A673 (cell line): ENCODE results near the gene TNFRSF4. TPM values are rescaled to one million over a fixed set of nuclear protein-coding genes. Genes with fewer than 3 reads are reported as not detected.

ENCODE experiments used
- BruUV-seq: library from RNA; stranded (reverse); fragments of 400-500 nt; replicated peaks from 2 replicates; lab custom pipeline; 2021; lab: Mats Ljungman, UMichigan
- CTCF ChIA-PET: fragments of 300-600 bp; sonication (Branson Sonifier 250); formaldehyde crosslinking; loops from one replicate; lab custom pipeline; 2022; ENCODE audit warnings: antibody characterized with exemption; lab: Charles Lee
- POLR2A ChIA-PET: fragments of 300-600 bp; sonication (Branson Sonifier 250); formaldehyde crosslinking; loops from one replicate; lab custom pipeline; 2022; ENCODE audit warnings: antibody characterized with exemption; ENCODE audit not compliant: low non-redundant PET; lab: Charles Lee
- DNase-seq: peaks from one replicate; pipeline ENCODE4 v3.0.0-alpha.2; 2015; ENCODE audit warnings: low spot score
- H3K27ac ChIP-seq: fragments of 200-600 bp; sonication (generic); 2 replicates; pipeline ENCODE4 v1.5.1; 2016; ENCODE audit warnings: mixed run types, low read depth, mild to moderate bottlenecking, mixed read lengths, antibody characterized with exemption, low read length; ENCODE audit not compliant: poor library complexity, severe bottlenecking
- H3K27me3 ChIP-seq: fragments of 200-600 bp; sonication (generic); replicated peaks from 2 replicates; pipeline ENCODE4 v1.6.1; 2017; ENCODE audit warnings: mixed run types, low read depth, mild to moderate bottlenecking, mixed read lengths, antibody characterized with exemption, low read length; ENCODE audit not compliant: insufficient read depth, poor library complexity
- H3K36me3 ChIP-seq: fragments of 200-600 bp; sonication (generic); 2 replicates; pipeline ENCODE4 v1.6.1; 2016; ENCODE audit warnings: mixed run types, mild to moderate bottlenecking, mixed read lengths, antibody characterized with exemption, low read length; ENCODE audit not compliant: insufficient read depth, poor library complexity, severe bottlenecking
- H3K4me1 ChIP-seq: fragments of 200-600 bp; sonication (generic); 2 replicates; pipeline ENCODE4 v1.6.1; 2017; ENCODE audit warnings: mixed run types, mild to moderate bottlenecking, mixed read lengths, antibody characterized with exemption, low read length; ENCODE audit not compliant: insufficient read depth, poor library complexity, severe bottlenecking
- H3K4me3 ChIP-seq: fragments of 200-600 bp; sonication (generic); 2 replicates; pipeline ENCODE4 v1.5.1; 2016; ENCODE audit warnings: low read depth, mixed run types, mild to moderate bottlenecking, mixed read lengths, low read length; ENCODE audit not compliant: poor library complexity, severe bottlenecking
- H3K9me3 ChIP-seq: fragments of 200-600 bp; sonication (generic); 2 replicates; pipeline ENCODE4 v1.6.1; 2016; ENCODE audit warnings: mixed run types, low read depth, mild to moderate bottlenecking, mixed read lengths, antibody characterized with exemption, low read length; ENCODE audit not compliant: poor library complexity, severe bottlenecking
- CTCF ChIP-seq: fragments of 300-800, 200-600 bp; sonication (generic); conservative IDR thresholded peaks from 2 replicates; pipeline ENCODE4 v1.5.1; 2017; ENCODE audit warnings: low read depth, mild to moderate bottlenecking, antibody characterized with exemption, low read length, moderate library complexity, mixed read lengths
- EZH2 ChIP-seq: fragments of 200-600 bp; sonication (generic); IDR thresholded peaks from 2 replicates; pipeline ENCODE4 v1.6.1; 2017; ENCODE audit warnings: borderline replicate concordance, low read depth, mild to moderate bottlenecking, mixed read lengths, antibody characterized with exemption, low read length; ENCODE audit not compliant: poor library complexity, severe bottlenecking
- intact Hi-C: fragments of 100-400 bp; cut with micrococcal nuclease; formaldehyde crosslinking; loops from one replicate; pipeline ENCODE4 v1.10.0; 2022; ENCODE audit not compliant: unreplicated experiment
- total RNA-seq: library from RNA; stranded (reverse); gene quantifications from 2 replicates; pipeline ENCODE4 v1.2.3, GENCODE V29; 2021

The TNFRSF4 gene
- total RNA-seq, 1 experiment from 2014 or later: 0.80 TPM

- no peak for TF ChIP-seq EZH2
- no peak for TF ChIP-seq CTCF
- no peaks in the 10 kb centered on the region for H3K9me3 ChIP-seq
- DNase-seq: no peak
- intact Hi-C loops: no loop called here
- ChIA-PET POLR2A (no interaction called here), CTCF (no interaction called here)
- H3K27ac ChIP-seq: no peak overlapping the region
- peaks cover 30% of the 10 kb centered on the region for H3K4me1 ChIP-seq
- no TSS peak for BruUV-seq
- no peaks in the 10 kb centered on the region for H3K27me3 ChIP-seq
- H3K4me3 ChIP-seq: no peak overlapping the region
- H3K36me3 ChIP-seq: no peaks in the 10 kb centered on the region
Measured at GRCh38 chr1:1167398-1167821, 46.5 kb downstream of the TNFRSF4 start.

DNA sequence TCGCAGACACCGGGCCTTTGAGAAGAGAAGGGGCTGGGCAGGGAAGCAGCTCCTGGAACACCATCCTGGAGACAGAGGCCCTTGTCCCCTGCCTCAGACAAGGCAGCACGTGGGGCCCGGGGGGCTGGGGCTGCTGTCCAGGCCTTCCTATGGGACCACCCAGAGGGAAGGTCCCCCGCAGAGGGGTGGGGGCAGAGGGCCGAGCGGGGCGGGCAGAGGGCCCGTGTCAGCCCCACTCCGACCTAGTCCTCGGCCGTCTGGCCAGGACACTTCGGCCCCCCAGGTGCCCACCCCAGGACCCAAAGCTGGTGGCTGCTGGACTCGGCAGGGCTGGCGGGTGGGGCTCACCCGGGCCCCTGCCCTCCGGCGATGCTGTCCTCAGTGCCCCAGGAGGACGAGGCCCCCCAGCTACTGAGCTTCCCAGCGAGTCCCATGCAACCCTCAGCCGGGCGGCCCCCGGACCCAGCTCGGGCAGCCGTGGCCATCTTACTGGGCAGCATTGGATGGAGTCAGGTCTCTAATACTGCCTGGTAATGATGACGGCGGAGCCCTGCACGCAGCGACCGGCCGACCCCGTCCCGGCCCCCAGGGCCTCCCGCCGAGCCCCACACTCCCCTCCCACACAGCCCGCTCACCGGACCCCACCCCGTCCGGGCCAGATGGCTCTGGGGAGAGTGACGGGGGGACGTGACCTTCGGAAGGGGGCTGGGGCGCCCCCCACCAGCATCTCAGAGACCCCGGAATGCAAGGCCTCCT is 47.1 kb downstream of the TNFRSF4 start:
- no peak for DNase-seq
- TF ChIP-seq EZH2 (no peak), CTCF (no peak)
- POLR2A ChIA-PET: no interaction called here
- intact Hi-C loops: no loop called here
- H3K4me3 ChIP-seq: no peak overlapping the region
- CTCF ChIA-PET: no interaction called here
- H3K4me1 ChIP-seq: peaks cover 28% of the 10 kb centered on the region
- no peaks in the 10 kb centered on the region for H3K36me3 ChIP-seq
- H3K27ac ChIP-seq: no peak overlapping the region
- no peaks in the 10 kb centered on the region for H3K27me3 ChIP-seq
- BruUV-seq: no TSS peak
- no peaks in the 10 kb centered on the region for H3K9me3 ChIP-seq

DNA sequence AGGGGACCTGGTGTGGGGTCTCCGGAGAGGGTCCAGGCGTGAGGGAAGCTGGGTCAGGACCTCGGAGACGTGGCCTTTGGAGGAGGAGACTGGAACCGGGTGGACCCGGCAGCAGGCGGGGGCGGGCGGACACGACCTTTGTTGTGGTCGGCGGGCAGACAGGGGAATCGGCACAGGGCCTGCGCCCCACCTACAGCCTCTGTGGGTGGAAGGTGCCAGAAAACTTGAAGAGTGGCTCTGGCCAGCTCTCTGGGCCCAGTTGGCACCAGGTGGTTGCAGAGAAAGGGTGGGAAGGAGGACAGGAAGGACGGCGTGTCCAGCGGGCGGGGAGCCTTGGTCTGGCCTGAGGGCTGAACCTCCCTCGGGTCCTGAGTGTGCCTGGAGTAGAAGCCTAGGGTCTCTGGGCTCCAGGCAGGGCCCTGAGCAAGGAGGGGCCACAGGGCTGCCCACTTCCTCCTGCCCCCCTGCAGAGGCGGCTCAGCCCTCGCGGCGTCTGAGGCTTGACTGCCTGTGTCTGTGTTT is 48.0 kb downstream of the TNFRSF4 start:
- Histone ChIP-seq H3K36me3 (no peaks in the 10 kb centered on the region), H3K9me3 (no peaks in the 10 kb centered on the region), H3K27ac (no peak overlapping the region), H3K4me3 (no peak overlapping the region), H3K27me3 (no peaks in the 10 kb centered on the region), H3K4me1 (peaks cover 19% of the 10 kb centered on the region)
- ChIA-PET CTCF (no interaction called here), POLR2A (no interaction called here)
- intact Hi-C loops: no loop called here
- TF ChIP-seq EZH2: no peak
- no peak for TF ChIP-seq CTCF
- BruUV-seq: no TSS peak
- no peak for DNase-seq
